Left lung (tissue), 10 donors: ENCODE measurements around the gene CPLANE2. TPM values are rescaled to one million over a fixed set of nuclear protein-coding genes. Genes with fewer than 3 reads are reported as not detected.
A peak's percentile ranks its signal among the peaks of the same experiment; 100 is the strongest.

ENCODE experiments used
- ATAC-seq: fragments of 200-7000 bp; cut with Tn5 transposase; one replicate; pipeline ENCODE4 v1.9.1; 2020; ENCODE audit warnings: moderate library complexity
- DNase-seq, 4 donors: peaks; one replicate each; pipeline ENCODE4 v3.0.0-alpha.2; 2013 to 2020
- H3K27ac ChIP-seq, 2 donors: fragments of 200-600 bp; sonication (generic) in 1 of 2; one replicate each; pipeline versions ENCODE4 v1.5.0 to v1.8.0; 2020 to 2021
- H3K27me3 ChIP-seq, 2 donors: fragments of 200-600 bp; sonication (generic) in 1 of 2; one replicate each; pipeline versions ENCODE4 v1.5.0 to v1.8.0; 2020 to 2021
- H3K36me3 ChIP-seq, 2 donors: fragments of 200-600 bp; sonication (generic) in 1 of 2; one replicate each; pipeline versions ENCODE4 v1.5.0 to v1.8.0; 2020 to 2021
- H3K4me1 ChIP-seq, 2 donors: fragments of 200-600 bp; one replicate each; pipeline ENCODE4 v1.8.0; 2021
- H3K4me3 ChIP-seq, 2 donors: fragments of 200-600 bp; sonication (generic) in 1 of 2; one replicate each; pipeline versions ENCODE4 v1.5.0 to v1.8.0; 2020 to 2021; ENCODE audit warnings: mild to moderate bottlenecking in 1 of 2
- H3K9me3 ChIP-seq, 2 donors: fragments of 200-600 bp; sonication (generic) in 1 of 2; one replicate each; pipeline versions ENCODE4 v1.5.0 to v1.8.0; 2020 to 2021
- intact Hi-C, 2 donors: fragments of 100-400 bp; cut with DNase I; formaldehyde crosslinking; loops; one replicate each; pipeline versions ENCODE4 v1.11.2 to v1.14.2; 2022
- polyA plus RNA-seq, 6 donors: library from polyadenylated mRNA; unstranded; fragments of 120-200 nt; gene quantifications; one replicate each; pipeline ENCODE4 v1.2.1, GENCODE V29; 2013; ENCODE audit not compliant: insufficient read length in 6 of 6
- total RNA-seq, 2 donors: library from RNA; stranded (reverse); fragmentation: NEBNext Ultra II Directional; extraction: Animal tissue kit (Norgen Biotek cat#: 25700); gene quantifications; one replicate each; pipeline ENCODE4 v1.2.1, GENCODE V29; 2021
- TF ChIP-seq, protein P1 (sequence below), 2 donors: fragments of 200-600 bp; sonication (generic) in 1 of 2; IDR thresholded peaks; one replicate each; pipeline versions ENCODE4 v1.5.0 to v1.8.0; 2021; ENCODE audit warnings: antibody characterized with exemption in 2 of 2
- donor health status: DM: no; HTN: yes; CAD: no.
- donor health status: DM: no; HTN: no; CAD: no.

CPLANE2 gene
- total and polyA plus RNA-seq, 8 donors, result 3.9 to 8.9 (median 5.3) TPM

GRCh38 chr1:16207318-16208269 is 29.4 kb downstream of the CPLANE2 start:
- ATAC-seq, result no peak
- intact Hi-C loops, result no loop called here
- TF ChIP-seq, protein P1, sequence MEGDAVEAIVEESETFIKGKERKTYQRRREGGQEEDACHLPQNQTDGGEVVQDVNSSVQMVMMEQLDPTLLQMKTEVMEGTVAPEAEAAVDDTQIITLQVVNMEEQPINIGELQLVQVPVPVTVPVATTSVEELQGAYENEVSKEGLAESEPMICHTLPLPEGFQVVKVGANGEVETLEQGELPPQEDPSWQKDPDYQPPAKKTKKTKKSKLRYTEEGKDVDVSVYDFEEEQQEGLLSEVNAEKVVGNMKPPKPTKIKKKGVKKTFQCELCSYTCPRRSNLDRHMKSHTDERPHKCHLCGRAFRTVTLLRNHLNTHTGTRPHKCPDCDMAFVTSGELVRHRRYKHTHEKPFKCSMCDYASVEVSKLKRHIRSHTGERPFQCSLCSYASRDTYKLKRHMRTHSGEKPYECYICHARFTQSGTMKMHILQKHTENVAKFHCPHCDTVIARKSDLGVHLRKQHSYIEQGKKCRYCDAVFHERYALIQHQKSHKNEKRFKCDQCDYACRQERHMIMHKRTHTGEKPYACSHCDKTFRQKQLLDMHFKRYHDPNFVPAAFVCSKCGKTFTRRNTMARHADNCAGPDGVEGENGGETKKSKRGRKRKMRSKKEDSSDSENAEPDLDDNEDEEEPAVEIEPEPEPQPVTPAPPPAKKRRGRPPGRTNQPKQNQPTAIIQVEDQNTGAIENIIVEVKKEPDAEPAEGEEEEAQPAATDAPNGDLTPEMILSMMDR (IDR thresholded peaks at IDR 0.05), result no peak
- Histone ChIP-seq H3K36me3 (peaks cover 0 to 3% of the 10 kb centered on the region in 2 donors), H3K4me1 (peaks cover 6 to 22% of the 10 kb centered on the region in 2 donors), H3K9me3 (no peaks in the 10 kb centered on the region), H3K4me3 (peak overlapping the region; percentile 37 to 51), H3K27me3 (no peaks in the 10 kb centered on the region), H3K27ac (peak overlapping the region; percentile 92)
- peak in 1 of 4 donors; percentile 69 for DNase-seq

- Histone ChIP-seq H3K36me3 (peaks cover 0 to 6% of the 10 kb centered on the region in 2 donors), H3K27me3 (no peaks in the 10 kb centered on the region), H3K27ac (peak overlapping the region; percentile 92), H3K4me3 (peak overlapping the region; percentile 37 to 51), H3K4me1 (peaks cover 6 to 22% of the 10 kb centered on the region in 2 donors), H3K9me3 (no peaks in the 10 kb centered on the region)
- TF ChIP-seq, protein P1 (IDR thresholded peaks at IDR 0.05), result no peak
- intact Hi-C loops, result no loop called here
- ATAC-seq (peak; percentile 94), DNase-seq (peak; percentile 92 to 99 (median 98))
Observed at GRCh38 chr1:16206547-16207317, 30.3 kb downstream of the CPLANE2 start.

DNA sequence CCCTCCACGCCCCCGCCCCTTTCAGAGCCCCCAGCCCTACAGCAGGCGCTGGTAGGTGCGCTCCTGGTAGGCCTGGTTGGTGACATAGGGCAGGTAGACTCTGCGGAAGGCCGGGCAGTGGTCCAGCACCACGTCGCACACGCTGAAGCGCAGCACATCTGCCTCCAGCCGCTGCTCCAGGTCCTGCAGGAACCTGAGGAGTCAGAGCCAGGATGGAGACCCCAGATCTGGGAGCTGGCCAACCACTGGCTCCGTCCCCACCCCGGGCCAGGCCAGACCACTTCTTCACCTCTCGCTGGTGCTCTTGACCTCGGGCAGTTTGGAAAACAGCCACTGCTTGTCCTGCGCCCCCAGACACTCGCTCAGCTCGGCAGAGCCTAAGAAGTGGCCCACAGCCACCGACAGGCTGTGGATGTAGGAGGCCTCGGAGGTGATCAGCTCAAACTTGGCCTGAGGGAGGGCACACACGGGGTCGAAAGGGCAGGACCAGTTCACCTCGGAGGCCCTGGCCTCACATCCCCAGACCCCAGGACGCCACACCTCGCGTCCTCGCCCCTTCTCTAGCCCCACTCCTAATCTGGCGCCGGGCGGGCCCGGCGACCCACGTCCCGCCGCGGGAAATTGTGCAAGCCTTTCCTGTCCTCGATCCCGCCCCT is 31.0 kb downstream of the CPLANE2 start:
- H3K4me1 ChIP-seq, result peaks cover 6 to 22% of the 10 kb centered on the region in 2 donors
- peaks cover 0 to 6% of the 10 kb centered on the region in 2 donors for H3K36me3 ChIP-seq
- no peaks in the 10 kb centered on the region for H3K9me3 ChIP-seq
- TF ChIP-seq, protein P1 (IDR thresholded peaks at IDR 0.05), result no peak
- H3K4me3 ChIP-seq, result peak overlapping the region; percentile 34 to 51
- peak overlapping the region; percentile 67 to 92 for H3K27ac ChIP-seq
- H3K27me3 ChIP-seq, result no peaks in the 10 kb centered on the region
- ATAC-seq (no peak), DNase-seq (peak in 1 of 4 donors; percentile 74)
- intact Hi-C loops, result no loop called here

- Histone ChIP-seq H3K9me3 (no peaks in the 10 kb centered on the region), H3K36me3 (peaks cover 0 to 6% of the 10 kb centered on the region in 2 donors), H3K4me1 (peaks cover 6 to 22% of the 10 kb centered on the region in 2 donors), H3K4me3 (no peak overlapping the region), H3K27me3 (no peaks in the 10 kb centered on the region), H3K27ac (no peak overlapping the region)
- DNase-seq (peak in 1 of 4 donors; percentile 65), ATAC-seq (no peak)
- intact Hi-C loops, result no loop called here
- TF ChIP-seq, protein P1 (IDR thresholded peaks at IDR 0.05), result no peak
Observed at GRCh38 chr1:16205334-16205671, 31.7 kb downstream of the CPLANE2 start.
